Measurements from ENCODE around the gene YBEY. TPM values are rescaled to one million over a fixed set of nuclear protein-coding genes. Genes with fewer than 3 reads are reported as not detected.

Gene YBEY
- polyA plus RNA-seq, 1 donor from 2014 or later: 88.4 TPM

GRCh38 chr21:46246345-46246744 lies 39.8 kb upstream of the YBEY start:
- H3F3A ChIP-seq (ENCODE audit: insufficient read depth, low read length, poor library complexity, severe bottlenecking): no peaks in the 10 kb centered on the region
- no peak overlapping the region for H3K9ac ChIP-seq (ENCODE audit: low read length)
- no peaks in the 10 kb centered on the region for H3K9me3 ChIP-seq (ENCODE audit: low read length)
- H3K79me2 ChIP-seq (replicated peaks; ENCODE audit: insufficient read depth, low read length): no peaks in the 10 kb centered on the region
- no peak overlapping the region for H3K27ac ChIP-seq (ENCODE audit: low read length)
- peaks cover 11% of the 10 kb centered on the region for H3K36me3 ChIP-seq (ENCODE audit: insufficient read depth, low read length)
- no peak overlapping the region for H3K4me2 ChIP-seq (ENCODE audit: low read length)
- TF ChIP-seq CTCF (IDR thresholded peaks at IDR 0.05; ENCODE audit: poor library complexity, severe bottlenecking) (no peak), RAD21 (conservative IDR thresholded peaks at IDR 0.05) (no peak), SMC3 (conservative IDR thresholded peaks at IDR 0.05; ENCODE audit: poor library complexity) (no peak), EP300 (conservative IDR thresholded peaks at IDR 0.05; ENCODE audit: poor library complexity, severe bottlenecking) (no peak), TAF1 (IDR thresholded peaks at IDR 0.05; ENCODE audit: low read depth) (no peak), REST (IDR thresholded peaks at IDR 0.05; ENCODE audit: borderline replicate concordance) (no peak), POLR2AphosphoS5 (IDR thresholded peaks at IDR 0.05) (no peak), EZH2 (IDR thresholded peaks at IDR 0.05; ENCODE audit: borderline replicate concordance, insufficient read depth, low read length, poor library complexity, severe bottlenecking) (no peak), MXI1 (conservative IDR thresholded peaks at IDR 0.05; ENCODE audit: poor library complexity, severe bottlenecking) (no peak)
- no peaks in the 10 kb centered on the region for H3K9me2 ChIP-seq (ENCODE audit: insufficient read depth, low read length)
- H3K4me3 ChIP-seq (ENCODE audit: low read length): no peak overlapping the region
- no peak overlapping the region for H2AFZ ChIP-seq (ENCODE audit: low read depth, low read length)
- H3K27me3 ChIP-seq (ENCODE audit: insufficient read depth, low read depth, low read length): no peaks in the 10 kb centered on the region
- H4K20me1 ChIP-seq (ENCODE audit: insufficient read depth): no peaks in the 10 kb centered on the region

- Histone ChIP-seq H3K9me2 (ENCODE audit: insufficient read depth, low read length) (no peaks in the 10 kb centered on the region), H3K9ac (ENCODE audit: low read length) (no peak overlapping the region), H3F3A (ENCODE audit: insufficient read depth, low read length, poor library complexity, severe bottlenecking) (no peaks in the 10 kb centered on the region), H3K4me2 (ENCODE audit: low read length) (no peak overlapping the region), H3K27me3 (ENCODE audit: insufficient read depth, low read depth, low read length) (no peaks in the 10 kb centered on the region), H2AFZ (ENCODE audit: low read depth, low read length) (no peak overlapping the region), H3K79me2 (replicated peaks; ENCODE audit: insufficient read depth, low read length) (no peaks in the 10 kb centered on the region), H3K9me3 (ENCODE audit: low read length) (no peaks in the 10 kb centered on the region), H3K4me3 (ENCODE audit: low read length) (no peak overlapping the region), H4K20me1 (ENCODE audit: insufficient read depth) (no peaks in the 10 kb centered on the region), H3K27ac (ENCODE audit: low read length) (no peak overlapping the region), H3K36me3 (ENCODE audit: insufficient read depth, low read length) (peaks cover 11% of the 10 kb centered on the region)
- TF ChIP-seq TAF1 (IDR thresholded peaks at IDR 0.05; ENCODE audit: low read depth): no peak
- TF ChIP-seq CTCF (IDR thresholded peaks at IDR 0.05; ENCODE audit: poor library complexity, severe bottlenecking): no peak
Observed at GRCh38 chr21:46247699-46248421, 38.3 kb upstream of the YBEY start.

All from neural cell (in vitro differentiated cells).